ENCODE data around the gene MB.

DNA sequence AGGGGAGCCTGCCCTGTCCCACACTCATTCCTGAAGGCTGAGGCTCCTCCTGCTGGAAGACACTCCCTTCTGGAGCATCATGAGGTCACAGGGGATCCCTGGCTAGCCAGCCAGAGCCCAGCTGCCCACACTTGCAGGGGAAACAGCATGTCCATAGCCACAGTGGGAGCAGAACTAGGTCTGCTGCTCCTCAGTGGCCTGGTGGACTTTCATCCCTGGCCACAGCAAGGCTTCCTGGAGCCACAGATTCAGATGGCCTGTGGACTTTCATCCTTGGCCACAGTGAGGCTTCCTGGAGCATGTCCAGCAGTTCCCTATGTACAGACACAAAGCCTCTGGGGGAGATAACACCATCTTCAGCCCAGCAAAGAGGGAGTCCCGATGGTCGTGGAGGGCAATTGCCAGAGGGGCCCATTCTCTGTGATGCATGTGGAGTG lies 25.2 kb upstream of the MB start:
- no peak for TF ChIP-seq CTCF (optimal IDR thresholded peaks at IDR 0.05 in 1 of 3, IDR thresholded peaks at IDR 0.05 in 1 of 3, conservative IDR thresholded peaks at IDR 0.05 in 1 of 3; ENCODE audit: extremely low read depth in 1 of 3, insufficient read depth in 2 of 3, low read length in 3 of 3)
- TF ChIP-seq EZH2 (IDR thresholded peaks at IDR 0.05; ENCODE audit: low read length), result no peak

Measured in keratinocyte (primary cell).